HG03457 (cell line): Measurements from ENCODE around the gene GNAQ.
"Not testable (repeated sequence)": the region's sequence is repeated elsewhere in the genome, so short reads cannot be mapped to it uniquely, and the experiment has no call there.

Experiments
- ATAC-seq: cut with Tn5 transposase; IDR thresholded peaks from one replicate; pipeline ENCODE4 v1.9.1; 2021; ENCODE audit warnings: moderate number of reproducible peaks; ENCODE audit not compliant: unreplicated experiment

Gene GNAQ

DNA sequence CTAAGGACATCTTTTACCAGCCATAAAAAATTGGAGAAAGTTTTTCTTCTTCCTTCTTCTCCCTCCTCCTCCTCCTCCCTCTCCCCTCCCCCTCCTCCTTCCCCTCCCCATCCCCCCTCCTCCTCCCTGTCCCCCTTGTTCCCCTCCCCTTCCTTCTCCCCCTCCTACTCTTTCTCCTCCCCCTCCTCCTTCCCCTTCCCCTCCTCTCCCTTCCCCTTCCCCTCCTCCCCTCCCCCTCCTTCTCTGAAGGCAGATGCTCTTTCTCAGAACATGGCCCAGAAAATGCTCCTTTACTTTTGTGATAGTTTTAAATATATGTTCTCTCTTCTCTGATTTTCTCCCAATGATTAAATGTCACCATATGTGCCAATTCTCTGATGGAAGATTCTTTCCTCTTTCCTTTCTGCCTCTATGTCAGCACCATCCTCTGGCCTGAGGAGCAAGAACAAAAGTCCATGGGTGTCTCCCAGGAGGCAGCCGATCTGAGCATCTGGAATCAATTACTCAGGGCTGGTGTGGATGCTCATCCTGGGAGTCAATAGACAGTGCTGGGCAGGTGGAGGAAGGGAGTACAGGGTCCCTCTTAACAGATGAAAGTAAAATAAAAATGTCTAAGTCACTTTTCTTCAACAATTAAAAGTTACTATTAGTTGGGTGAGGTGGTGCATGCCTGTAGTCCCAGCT is 320.5 kb downstream of the GNAQ start:
- ATAC-seq, result no peak

DNA sequence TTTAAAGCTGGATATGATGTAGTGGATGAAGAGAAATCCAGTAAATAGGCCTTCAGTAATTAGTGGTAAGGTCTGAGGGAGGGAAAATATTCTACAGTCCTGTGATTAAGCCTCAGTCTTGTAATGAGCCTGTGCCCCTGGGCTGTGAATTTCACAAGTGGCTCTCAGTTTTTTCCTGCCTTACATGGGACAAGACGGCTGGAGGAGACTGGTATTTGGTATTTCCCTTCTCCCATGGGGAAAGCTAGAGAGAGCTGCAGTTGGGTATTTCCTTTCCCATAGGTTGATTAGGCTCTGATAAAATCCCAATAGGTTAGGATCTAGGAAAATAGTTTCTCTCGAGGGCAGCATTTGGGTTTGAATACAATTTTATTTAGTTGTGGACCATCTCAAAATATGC is 321.3 kb downstream of the GNAQ start:
- no peak for ATAC-seq

DNA sequence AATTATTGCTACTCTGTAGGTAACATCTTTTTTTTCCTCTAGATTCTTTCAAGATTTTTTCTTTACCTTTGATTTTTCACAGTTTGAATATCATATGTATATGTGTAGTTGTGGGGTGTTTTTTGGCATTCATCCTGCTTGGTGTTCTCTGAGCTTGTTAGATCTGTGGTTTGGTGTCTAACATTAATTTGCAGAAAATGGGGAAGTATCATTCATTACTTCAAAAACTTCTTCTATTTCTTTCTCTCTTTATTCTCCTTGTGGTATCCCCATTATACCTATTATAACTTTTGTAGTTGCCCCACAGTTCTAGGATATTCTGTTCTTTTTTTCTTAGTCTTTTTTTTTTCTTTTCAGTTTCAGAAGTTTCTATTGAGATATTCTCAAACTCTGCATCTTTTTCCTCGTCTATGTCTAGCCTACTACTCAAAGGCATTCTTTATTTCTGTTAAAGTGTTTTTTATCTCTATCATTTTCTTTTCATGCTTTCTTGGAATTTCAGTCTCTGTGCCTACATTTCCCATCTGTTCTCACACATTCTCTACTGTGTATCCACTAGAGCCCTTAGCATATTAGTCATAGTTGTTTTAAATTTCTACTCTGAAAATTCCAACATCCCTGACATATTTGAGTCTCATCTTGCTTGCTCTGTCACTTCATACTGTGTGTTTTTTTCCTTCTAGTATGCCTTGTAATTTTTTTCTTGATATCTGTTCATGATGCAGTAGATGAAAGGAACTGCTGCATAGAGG is 323.4 kb downstream of the GNAQ start:
- no peak for ATAC-seq

DNA sequence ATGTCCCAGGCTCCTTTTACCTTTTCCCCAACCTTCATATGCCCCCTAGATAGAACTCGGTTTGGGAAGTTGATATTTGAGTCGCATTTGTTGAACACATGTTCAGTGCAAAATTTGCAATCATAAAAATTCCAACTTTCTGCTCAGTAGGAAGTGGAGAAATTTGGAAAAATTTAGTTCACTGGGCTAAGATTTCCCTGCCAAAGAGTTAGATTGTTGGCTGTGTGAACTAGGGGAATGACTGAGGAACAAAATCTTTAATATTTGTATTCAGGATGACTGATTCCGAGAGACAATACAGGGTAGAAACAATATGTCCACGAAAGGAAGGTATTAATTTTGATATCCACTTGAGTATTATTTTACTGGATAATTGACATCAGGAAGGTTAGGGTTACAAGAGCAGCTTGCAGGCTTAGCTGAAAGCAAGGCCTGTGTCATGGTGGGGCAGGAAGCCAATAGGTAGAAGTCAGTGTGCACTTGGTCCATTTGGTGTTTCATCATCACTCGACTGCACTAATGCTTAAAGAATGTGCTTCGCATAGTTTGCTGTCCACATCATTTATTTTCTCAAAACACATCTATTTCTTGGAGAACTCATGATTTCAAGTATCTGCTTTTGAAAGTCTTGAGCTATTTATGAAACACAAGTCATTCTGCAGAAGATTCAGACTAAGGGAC is 324.1 kb downstream of the GNAQ start:
- no peak for ATAC-seq

DNA sequence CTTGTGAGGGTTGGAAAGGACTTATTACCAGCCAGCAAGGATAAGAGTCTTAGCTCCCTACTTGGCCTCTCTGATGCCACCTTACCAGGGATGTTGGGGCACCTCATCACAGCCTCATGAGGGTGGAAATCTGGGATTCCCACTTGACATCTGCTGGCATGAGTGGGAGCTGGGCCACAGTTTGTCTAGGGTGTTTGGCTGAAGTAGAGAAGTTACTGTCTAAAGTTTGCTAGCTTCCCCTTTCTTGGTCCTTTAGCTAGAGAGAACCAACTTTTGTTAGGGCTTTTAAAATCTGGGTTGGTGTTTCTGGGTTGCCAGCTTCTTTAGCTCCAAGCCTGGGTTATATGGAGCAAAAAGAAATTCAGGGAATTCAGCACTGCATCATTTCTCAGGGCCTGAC is 326.0 kb downstream of the GNAQ start:
- ATAC-seq, result no peak

DNA sequence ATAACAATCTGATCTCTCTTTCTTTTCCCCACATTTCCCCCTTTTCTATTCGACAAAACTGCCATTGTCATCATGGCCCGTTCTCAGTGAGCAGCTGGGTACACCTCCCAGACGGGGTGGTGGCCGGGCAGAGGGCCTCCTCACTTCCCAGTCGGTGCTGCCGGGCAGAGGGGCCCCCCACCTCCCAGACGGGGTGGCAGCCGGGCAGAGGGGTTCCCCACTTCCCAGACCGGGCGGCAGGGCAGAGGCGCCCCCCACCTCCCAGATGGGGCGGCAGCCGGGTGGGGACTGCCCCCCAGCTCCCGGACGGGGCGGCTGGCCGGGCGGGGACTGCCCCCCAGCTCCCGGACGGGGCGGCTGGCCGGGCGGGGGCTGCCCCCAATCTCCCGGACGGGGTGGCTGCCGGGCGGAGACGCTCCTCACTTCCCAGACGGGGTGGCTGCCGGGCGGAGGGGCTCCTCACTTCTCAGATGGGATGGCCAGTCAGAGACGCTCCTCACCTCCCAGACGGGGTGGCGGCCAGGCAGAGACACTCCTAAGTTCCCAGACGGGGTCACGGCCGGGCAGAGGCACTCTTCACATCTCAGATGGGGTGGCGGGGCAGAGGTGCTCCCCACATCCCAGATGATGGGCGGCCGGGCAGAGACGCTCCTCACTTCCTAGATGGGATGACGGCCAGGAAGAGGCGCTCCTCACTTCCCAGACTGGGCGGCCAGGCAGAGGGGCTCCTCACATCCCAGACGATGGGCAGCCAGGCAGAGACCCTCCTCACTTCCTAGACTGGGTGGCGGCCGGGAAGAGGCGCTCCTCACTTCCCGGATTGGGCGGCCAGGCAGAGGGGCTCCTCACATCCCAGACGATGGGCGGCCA is 328.9 kb downstream of the GNAQ start:
- not testable (repeated sequence) for ATAC-seq

DNA sequence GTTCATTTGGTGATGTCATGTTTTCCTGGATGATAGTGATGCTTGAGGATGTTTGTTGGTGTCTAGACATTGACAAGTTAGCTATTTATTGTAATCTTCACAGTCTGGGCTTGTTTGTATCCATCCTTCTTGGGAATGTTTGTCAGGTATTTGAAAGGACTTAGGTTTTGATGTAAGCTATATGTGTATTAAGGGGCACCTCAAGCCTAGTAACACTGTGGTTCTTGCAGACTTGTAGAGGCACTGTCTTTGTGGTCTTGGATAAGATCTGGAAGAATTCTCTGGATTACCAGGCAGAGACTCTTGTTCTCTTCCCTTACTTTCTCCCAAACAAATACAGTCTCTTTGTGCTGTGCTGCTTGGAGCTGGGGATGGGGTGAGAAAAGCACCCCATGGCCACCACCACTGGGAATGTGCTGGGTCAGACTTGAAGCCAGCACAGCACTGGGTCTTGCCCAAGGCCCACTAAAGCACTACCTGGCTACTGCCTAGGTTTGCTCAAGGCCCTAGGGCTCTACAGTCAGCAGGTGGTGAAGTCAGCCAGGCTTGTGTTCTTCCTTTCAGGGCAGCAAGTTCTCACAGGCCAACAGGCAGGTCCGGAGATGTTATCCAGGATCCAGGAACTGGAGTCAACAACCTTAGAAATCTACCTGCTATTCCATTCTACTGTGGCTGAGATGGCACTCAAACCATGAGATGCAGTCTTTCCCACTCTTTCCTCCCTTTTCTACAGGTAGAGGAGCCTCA is 334.2 kb downstream of the GNAQ start:
- no peak for ATAC-seq

DNA sequence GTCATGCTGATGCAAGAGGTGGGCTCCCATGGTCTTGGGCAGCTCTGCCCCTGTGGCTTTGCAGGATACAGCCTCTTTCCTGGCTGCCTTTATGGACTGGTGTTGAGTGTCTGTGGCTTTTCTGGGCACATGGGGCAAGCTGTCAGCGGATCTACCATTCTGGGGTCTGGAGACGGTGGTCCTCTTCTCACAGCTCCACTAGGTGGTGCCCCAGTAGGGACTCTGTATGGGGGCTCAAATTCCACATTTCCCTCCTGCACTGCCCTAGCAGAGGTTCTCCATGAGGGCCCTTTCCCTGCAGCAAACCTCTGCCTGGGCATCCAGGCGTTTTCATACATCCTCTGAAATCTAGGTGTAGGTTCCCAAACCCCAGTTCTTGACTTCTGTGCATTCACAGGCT is 340.9 kb downstream of the GNAQ start:
- not testable (repeated sequence) for ATAC-seq

DNA sequence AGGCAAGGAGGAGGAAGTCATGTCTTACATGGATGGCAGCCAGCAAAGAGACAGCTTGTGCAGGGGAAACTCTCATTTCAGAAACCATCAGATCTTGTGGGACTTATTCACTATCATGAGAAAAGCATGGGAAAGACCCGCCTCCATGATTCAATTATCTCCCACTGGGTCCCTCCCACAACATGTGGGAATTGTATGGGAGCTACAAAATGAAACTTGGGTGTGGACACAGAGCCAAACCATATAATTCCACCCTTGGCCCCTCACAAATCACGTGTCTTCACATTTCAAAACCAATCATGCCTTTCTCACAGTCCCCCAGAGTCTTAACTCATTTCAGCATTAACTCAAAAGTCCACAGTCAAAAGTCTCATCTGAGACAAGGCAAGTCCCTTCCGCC is 341.5 kb downstream of the GNAQ start:
- ATAC-seq, result not testable (repeated sequence)

DNA sequence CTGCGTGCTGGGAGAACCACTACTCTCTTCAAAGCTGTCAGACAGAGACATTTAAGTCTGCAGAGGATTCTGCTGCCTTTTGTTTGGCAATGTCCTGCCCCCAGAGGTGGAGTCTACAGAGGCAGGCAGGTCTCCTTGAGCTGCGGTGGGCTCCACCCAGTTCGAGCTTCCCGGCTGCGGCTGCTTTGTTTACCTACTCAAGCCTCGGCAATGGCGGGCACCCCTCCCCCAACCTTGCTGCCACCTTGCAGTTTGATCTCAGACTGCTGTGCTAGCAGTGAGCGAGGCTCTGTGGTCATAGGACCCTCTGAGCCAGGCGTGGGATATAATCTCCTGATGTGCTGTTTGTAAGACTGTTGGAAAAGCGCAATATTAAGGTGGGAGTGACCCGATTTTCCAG is 343.9 kb downstream of the GNAQ start:
- ATAC-seq, result not testable (repeated sequence)

DNA sequence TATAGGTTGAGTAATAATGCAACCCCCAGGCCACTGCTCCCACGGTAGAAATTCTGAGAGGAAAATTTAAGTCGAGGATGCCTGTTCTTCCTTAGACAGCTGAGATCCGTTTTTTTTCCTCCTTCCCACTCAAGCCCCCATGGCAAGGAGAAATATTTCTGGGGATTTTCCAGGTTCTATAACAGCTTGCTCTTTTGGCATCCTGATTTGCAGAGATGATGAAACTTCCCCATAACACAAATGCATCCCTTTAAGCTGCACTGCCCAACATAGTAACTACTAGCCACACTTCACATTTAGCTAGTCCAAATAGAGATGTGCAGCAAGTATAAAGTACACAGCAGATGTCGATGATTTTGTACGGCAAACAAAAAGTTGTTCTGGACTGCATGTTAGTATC is 351.0 kb downstream of the GNAQ start:
- no peak for ATAC-seq

DNA sequence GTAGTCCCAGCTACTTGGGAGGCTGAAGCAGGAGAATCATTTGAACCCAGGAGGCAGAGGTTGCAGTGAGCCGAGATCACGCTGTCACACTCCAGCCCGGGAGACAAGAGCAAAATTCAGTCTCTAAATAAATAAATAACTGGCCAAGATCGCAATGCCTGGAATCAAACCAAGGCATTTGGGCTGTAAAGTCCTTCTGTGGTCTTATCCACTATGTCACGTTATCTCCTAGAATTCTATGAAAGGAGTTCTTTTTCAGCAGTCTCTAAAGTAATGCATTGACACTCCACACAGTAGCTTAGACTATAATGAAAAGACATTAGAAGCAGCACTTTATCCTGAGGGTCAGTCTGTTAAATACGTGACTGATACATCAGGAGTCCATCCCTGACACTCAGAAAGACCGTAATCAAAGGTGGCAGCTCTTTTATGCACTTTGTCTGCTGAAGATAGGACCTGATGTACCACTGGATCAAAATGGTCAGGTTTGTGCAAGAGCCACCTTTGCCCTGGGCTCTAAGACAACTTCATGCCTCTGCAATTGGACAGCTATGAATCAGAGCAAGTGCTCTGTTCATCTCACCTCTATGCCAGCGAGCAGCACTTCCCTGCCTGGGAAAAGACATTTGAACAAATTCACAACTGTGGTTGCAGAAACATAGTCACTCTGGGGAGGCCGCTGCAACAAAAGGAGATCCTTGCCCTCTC is 351.8 kb downstream of the GNAQ start:
- ATAC-seq, result no peak

DNA sequence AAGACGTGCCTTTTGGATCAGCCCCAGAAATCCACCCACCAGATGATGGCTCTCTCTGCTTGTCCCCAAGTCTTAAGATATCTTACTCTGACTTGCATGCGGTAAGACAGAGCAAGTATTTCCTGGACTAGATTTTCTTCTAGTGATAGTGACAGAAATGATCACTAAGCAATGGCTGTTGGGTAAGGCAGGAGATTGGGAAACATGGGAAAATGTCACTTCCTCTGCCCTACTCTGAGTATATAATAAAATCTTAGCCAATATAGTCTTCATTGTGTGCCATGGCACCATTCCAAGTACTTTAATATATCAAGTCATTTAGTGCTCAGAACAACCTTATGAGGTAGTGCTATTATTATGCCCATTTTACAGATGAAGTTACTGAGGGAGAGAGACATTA is 352.5 kb downstream of the GNAQ start:
- no peak for ATAC-seq

DNA sequence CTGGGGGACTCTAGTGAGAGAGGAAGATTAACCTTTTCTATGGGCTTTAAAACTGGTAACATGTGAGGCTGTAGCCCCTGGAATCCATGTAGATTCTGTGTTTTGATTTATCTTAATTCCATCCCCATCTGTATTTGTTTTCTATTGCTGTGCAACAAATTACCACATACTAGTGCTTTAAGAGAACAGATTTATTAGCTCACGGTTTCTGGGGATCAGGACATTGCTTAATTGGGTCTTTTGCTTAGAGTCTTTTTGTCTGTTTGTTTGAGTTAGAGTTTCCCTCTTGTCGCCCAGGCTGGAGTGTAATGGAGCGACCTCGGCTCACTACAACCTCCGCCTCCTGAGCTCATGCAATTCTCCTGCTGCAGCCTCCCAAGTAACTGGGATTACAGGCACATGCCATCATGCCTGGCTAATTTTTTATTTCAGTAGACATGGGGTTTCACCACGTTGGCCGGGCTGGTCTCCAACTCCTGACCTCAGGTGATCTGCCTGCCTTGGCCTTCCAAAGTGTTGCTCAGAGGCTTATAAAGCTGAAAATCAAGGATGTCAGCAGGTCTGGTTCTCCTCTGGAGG is 353.6 kb downstream of the GNAQ start:
- ATAC-seq, result no peak

DNA sequence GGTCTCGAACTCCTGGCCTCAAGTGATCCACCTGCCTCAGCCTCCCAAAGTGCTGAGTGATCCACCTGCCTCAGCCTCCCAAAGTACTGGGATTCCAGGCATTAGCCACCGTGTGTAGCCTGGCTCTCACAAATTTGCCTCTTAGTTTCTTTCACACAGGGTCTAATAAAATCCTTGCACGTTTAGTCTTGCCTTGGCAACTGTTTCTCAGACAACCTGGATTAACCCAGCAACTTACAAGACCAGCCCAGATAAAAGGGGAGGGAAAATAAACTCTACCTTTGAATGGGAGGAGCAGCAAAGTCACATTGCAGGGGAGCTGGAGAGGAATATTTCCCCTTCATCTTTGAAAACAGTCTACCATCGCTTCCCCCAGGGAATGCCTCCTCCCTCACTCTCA is 354.2 kb downstream of the GNAQ start:
- no peak for ATAC-seq

DNA sequence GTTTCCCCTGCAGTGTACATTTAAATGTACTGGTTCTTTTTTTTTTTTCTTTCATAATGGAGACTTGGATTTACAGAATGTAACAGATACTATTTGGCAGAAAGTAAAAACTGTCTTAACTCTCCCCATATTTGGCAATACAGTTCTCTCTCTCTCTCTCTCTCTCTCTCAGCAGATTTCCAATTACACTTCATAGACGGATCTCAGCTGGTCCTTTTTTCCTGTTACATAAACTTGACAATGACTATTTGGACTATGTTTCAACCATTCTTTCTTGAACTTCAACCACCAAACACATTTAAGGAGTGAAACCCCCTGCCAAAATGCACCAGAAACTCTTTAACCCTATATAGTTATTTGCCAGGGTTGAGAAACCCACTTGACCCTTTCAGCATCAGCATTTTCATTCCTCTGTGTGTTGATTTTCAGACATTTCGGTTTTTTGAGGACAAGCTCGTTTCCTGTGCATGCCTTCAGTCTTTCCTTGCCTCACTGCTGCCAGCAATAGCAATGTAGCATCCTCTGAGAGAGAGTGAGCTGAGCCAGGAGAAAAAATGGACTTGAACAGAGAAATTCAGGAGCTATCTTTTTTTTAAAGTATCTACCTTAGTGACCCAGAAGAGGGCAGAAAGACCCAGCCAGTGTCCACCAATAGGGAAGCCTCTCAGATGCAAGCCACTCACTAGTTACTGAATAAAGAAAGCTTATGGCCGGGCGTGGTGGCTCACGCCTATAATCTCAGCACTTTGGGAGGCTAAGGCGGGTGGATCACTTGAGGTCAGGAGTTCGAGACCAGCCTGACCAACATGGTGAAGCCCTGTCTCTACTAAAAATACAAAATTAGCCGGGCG is 357.4 kb downstream of the GNAQ start:
- ATAC-seq, result no peak

DNA sequence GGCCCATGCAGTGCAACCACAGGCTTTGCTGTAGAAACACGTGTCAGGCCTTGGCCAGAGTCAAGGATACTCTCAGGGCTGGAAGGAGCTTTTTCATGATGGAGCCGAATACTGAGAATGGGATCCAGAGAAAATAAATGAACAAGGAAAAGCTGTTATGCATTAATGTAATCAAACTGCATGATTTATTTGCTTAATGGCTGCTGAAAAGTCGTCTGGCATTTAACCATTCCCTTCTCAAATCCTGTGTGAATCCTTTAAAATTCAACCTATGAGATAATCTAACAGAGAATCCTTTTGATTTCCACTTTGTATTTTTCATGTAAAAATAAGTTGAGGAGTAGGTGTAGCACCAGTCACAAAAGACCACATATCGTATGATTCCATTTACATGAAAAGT is 359.4 kb downstream of the GNAQ start:
- ATAC-seq, result no peak

DNA sequence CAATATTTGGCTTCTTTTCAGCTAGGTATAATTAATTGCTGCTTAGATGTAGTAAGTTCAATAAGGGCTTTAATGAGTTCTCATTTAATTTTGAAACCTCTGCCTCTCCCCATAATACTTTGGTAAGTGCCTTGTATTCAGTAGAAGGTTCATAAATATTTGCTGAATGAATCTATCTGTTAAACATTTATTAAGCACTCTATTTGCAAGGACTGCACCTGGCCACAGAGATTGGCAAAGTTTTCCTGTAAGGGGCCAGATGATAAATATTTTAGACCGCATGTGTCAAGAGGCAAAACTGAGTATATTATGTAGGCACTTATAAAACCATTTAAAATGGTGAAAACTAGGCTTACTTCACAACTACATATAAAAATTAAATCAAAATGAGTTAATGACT is 364.5 kb downstream of the GNAQ start:
- no peak for ATAC-seq
